ENCODE results near the gene LOXL3.

DNA sequence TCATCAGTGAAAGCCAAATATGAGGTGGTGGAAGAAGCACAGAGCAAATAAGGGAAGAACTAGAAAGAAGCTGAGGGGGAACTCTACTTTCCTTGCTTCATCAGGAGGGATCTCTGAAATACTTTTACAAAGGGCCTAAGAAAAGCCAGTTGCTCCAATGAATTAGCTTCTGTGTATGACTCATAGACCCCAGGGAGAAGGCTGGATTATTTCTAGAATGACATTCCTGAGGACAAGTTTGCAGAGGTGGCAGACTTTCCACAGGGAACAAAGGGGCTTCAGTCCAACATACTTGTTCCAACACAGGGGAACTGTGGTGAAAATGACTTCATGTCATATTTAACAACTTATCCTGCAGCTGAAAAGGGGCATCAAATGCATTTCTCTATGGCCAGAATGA lies 29.8 kb upstream of the LOXL3 start:
- TF ChIP-seq, protein P1, sequence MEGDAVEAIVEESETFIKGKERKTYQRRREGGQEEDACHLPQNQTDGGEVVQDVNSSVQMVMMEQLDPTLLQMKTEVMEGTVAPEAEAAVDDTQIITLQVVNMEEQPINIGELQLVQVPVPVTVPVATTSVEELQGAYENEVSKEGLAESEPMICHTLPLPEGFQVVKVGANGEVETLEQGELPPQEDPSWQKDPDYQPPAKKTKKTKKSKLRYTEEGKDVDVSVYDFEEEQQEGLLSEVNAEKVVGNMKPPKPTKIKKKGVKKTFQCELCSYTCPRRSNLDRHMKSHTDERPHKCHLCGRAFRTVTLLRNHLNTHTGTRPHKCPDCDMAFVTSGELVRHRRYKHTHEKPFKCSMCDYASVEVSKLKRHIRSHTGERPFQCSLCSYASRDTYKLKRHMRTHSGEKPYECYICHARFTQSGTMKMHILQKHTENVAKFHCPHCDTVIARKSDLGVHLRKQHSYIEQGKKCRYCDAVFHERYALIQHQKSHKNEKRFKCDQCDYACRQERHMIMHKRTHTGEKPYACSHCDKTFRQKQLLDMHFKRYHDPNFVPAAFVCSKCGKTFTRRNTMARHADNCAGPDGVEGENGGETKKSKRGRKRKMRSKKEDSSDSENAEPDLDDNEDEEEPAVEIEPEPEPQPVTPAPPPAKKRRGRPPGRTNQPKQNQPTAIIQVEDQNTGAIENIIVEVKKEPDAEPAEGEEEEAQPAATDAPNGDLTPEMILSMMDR (IDR thresholded peaks at IDR 0.05): no peak
- TF ChIP-seq POLR2A (IDR thresholded peaks at IDR 0.05): no peak

Data from prostate gland (tissue), 2 donors.